SK-MEL-5 (cell line): Measurements from ENCODE around the gene ZNF385D. TPM values are rescaled to one million over a fixed set of nuclear protein-coding genes. Genes with fewer than 3 reads are reported as not detected.
"Not testable (repeated sequence)": the region's sequence is repeated elsewhere in the genome, so short reads cannot be mapped to it uniquely, and the experiment has no call there.

Experiments used
- DNase-seq: peaks from one replicate; pipeline ENCODE4 v3.0.0-alpha.2; 2016; ENCODE audit warnings: low read depth, low spot score
- in situ Hi-C: cut with HindIII; loops from 2 replicates; pipeline ENCODE4 v1.10.0; 2016; ENCODE audit warnings: low sequenced_read_pairs, high pct_unique_total_duplicates, low pct_unique_long_range_greater_than_20kb
- total RNA-seq: library from RNA; depleted of rRNA; stranded (reverse); fragments of >200 nt; shearing (Covaris generic); gene quantifications from 2 replicates; pipeline ENCODE4 v1.2.3, GENCODE V29; 2014

ZNF385D gene
- total RNA-seq, 1 experiment from 2014 or later, result not detected

DNA sequence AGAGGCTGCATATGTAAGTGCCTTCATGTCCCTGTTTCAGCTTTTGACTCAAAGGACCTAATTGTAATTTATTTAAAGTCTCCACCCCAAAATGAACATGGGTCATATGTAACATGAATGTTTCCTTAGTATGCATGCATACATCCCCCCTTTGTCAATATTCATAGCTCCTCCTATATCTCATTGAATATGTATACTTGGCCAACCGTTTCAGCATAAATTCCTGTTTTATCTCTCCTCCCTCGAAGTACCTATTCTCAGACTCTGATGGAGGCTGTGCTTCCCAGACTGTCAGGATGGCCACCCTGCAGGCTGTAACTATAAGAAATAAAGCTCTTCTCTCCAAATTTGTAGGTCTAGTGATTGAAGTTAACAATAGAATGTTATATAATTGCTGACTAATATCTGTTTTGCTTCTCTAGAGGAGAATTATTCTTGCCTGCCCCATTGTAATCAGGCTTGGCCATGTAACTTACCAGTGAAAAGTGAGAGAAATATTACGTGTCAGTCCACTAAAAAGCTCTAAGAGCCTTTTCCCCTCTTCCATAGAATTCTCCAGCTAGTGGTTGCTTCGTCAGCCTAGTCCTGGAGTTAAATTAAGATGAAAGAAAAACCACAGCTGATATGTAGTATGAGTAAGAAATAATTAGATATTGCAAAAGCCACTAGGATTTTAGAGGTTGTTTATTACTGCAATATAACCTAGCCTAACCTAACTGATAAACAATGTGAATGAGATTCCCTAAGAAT is 245.1 kb downstream of the ZNF385D start:
- no peak for DNase-seq
- in situ Hi-C loops, result no loop called here

DNA sequence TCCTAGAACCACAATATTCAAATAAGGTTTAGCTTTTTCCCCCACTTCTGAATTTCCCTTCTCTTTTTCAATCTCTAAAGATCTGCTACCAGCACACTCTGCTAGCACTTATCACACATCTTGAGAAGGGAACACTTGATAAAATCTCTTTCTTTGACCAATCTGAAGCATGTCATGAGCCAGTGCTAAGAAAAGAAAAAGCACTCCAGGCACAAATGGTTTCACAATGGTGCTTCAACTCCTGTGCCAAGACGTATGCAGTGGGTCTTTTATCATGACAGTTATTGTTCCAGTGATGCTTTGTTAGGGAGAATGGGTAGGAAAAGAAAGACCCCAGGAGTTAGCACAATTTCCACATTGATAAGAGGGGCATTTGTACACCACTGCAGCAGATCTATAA is 248.4 kb downstream of the ZNF385D start:
- DNase-seq, result no peak
- in situ Hi-C loops, result no loop called here

- in situ Hi-C loops, result no loop called here
- no peak for DNase-seq
Observed at GRCh38 chr3:21500834-21501233, 250.2 kb downstream of the ZNF385D start.

GRCh38 chr3:21490671-21491070 is 260.3 kb downstream of the ZNF385D start:
- DNase-seq, in situ Hi-C loops: not testable (repeated sequence)

DNA sequence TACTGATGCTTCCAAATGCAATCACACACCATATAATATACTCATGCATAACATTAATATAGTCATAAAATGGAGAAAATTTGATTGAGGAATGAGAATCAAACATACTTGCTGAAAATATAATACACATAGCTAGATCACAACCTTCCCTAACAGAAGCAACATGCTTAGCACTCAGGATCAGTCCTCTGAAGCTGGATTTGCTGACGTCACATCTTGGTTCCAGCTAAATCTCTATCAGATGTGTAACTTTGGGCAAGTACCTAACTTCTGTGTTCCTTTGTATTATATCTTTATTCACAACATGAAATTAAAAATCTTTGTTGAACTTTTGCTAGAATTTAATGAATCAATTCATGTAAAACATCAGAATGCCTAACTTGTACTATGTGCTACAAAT is 263.5 kb downstream of the ZNF385D start:
- DNase-seq, result no peak
- in situ Hi-C loops, result no loop called here

DNA sequence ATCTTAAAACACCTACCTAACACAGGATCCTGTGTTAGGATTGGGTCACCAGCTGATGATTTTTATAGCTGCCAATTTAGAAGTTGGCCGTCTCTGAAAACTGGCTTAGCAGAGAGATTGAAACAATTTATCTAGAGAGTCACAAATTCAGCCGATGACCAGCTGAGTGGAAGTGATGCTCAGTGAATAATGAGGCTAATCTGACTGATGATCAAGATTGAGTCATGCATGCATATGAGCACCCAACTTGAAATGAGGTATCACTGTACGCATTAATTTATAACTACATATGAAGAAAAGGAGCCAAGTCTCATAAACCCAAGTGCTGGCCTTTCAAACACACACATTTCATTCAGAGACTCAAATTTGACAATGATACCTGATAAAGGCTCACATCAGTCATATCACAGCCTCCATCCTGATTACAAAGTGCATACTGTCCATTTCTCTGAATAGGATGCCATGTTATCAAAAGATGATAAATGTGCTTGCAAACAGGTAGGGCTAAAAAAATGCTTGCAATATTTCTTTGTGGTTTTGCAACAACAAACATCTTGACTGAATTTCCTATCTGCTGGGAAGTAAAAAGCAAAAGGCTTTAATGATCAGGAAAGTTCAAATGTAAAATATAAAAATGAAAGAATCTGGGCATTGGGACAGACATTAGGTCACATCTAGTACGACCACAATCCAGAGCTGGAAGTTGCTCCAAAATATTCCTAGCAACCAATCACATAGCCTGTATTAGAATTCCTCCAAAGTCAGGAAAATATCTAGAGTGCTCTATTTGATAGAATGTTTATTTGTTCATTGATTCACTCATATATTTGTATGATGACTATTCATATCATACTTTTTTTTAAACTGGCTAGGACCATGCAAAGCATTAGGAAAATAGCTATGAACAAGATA is 264.7 kb downstream of the ZNF385D start:
- DNase-seq, result not testable (repeated sequence)

DNA sequence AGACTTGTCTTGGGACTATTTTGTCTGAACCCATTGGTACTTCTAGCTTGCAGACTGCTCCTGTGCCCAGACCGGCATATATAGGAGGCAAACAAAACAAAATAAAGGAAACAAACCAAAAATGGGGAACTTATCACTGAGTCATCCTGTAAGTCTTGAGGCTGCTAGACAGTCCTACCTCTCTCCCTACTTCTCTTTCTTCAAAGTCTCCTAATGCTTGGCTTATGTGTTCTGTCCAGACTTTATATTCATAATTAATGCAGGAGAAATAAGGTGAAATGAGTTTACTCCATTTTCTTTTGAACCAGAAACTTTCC is 266.2 kb downstream of the ZNF385D start:
- in situ Hi-C loops, result no loop called here
- no peak for DNase-seq

More for the DNA sequence above, 264.7 kb downstream of the ZNF385D start:
- in situ Hi-C loops, result not testable (repeated sequence)

DNA sequence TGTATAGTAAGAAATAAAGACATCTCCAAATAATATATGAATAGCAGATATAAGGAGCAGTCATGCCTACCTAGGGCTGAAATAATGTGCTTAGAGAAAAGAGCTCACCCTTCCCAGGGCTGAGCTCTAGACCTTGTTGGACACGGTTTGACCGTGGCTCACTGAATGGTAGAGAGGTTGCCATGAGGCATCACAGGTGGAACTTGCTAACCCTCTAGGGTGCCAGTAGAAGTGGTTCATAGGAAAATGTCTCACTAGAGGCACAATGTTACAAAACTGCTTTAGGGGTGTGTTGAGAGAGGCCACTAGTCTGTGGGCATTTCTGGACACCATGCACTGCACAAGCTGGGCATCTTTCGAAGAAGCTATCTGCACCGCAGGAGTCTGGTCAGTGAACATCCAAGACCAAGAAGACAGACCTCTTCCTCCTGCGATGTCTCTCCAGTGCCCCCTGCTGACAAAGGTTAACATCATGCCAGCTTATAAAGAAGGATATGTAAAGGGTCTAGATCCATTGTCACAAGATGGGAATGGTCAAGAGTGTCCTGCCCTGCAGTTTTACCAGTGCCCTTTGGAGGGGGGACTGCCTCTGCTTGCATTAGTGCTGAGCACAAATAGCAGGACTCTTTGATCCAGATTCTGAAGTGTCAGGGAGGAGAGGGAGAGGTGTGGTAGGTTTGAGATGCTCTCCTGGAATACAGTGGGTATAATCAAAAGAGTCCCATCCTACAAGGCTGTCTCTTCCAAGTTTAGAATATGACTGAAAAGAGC is 266.8 kb downstream of the ZNF385D start:
- in situ Hi-C loops, result no loop called here
- peak; percentile 85 for DNase-seq

GRCh38 chr3:21481991-21482390 is 269.0 kb downstream of the ZNF385D start:
- no peak for DNase-seq
- in situ Hi-C loops, result no loop called here

DNA sequence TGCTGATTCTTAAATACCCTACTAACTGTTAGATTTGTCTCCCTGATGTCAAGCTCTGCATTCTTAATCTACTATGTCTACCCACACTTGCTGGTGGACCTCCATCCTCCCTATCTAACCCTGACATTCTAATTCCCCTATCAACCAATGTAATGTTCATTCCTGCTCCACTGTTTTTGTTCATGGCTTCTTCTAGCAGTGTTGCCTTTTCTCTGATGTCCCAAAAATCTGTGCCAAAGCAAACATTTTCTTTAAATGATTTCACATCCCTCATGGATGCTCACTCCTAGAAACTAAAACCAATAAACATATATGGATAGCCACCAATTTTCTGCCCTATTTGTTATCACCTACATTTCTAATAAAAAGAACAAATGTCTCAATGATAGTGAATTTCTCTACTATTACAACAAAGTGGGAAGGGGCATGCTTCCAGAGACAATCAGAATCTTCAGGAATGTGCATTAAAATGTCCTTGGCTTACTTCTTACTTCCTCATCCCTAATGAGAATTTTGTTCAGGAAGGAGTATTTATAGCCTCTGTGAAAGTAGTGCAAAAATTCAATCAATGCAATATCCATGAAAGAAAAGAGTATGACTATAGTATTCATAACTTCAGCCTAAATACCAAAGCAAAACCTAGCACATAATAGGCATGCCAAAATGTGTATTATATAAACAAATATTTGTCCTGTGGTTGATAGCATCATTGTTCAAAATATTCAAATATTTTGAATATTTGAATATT is 273.3 kb downstream of the ZNF385D start:
- no peak for DNase-seq
- in situ Hi-C loops, result no loop called here

DNA sequence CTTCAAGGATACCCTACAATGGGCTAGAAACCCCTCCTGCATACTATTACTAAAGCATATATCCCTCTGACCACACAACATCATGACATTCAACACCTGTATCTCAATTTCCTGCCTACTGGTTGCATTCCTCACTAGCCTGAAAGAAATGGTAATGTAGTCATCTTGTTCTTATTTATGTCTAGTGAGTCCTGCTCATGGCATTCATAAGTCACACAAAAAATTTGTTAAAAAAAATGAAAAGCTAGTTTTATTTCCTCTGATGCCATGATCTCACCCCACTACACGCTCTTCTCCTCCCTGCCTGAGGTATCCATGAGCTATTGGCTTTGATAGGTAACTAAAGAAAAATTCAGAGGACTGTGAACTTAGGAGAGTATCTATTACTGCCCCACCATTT is 284.5 kb downstream of the ZNF385D start:
- DNase-seq, result no peak
- in situ Hi-C loops, result no loop called here

DNA sequence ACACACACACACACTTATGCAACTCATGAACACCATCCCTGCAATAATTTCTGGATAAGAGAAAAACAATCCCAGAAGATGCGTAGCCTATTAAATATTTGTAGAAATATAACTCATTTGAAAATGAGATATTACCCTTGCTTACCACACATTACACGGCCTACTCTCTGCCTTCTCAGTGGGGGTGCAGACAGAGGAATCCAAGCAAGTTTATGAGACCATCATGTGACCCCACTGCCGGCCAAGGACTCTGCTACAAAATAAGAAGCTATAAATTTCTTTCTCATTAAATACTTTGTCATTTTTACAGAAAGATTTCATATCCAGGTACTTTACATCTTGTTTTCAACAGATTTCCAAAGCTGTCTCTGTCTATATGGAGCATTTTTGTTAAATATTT is 286.3 kb downstream of the ZNF385D start:
- in situ Hi-C loops, result no loop called here
- DNase-seq, result no peak

DNA sequence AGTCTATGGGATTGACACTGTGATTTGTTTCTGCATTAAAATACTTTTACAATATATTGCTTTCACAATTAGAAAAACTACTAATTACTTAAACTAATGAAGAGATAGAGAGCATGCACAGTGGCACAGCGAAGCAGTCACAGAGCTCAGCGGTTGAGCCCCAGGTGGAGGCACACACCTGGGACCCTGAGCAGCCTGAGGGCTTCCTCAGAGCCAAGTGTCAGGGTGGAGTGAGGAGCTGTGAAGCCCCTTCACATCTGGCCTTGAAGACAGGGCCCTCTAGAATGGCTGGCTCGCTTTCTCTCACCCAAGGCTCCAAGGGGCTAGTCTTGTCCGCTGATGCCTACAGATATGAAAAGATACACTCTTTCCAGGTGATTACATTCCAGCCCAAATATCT is 287.7 kb downstream of the ZNF385D start:
- DNase-seq, result no peak
- in situ Hi-C loops, result no loop called here

- in situ Hi-C loops, result no loop called here
Observed at GRCh38 chr3:21462141-21462540, 288.9 kb downstream of the ZNF385D start.

GRCh38 chr3:21457084-21457483 is 293.9 kb downstream of the ZNF385D start:
- no peak for DNase-seq
- in situ Hi-C loops, result no loop called here

More at GRCh38 chr3:21462141-21462540, 288.9 kb downstream of the ZNF385D start:
- no peak for DNase-seq

- in situ Hi-C loops, result no loop called here
- DNase-seq, result no peak
Observed at GRCh38 chr3:21449738-21450137, 301.3 kb downstream of the ZNF385D start.

DNA sequence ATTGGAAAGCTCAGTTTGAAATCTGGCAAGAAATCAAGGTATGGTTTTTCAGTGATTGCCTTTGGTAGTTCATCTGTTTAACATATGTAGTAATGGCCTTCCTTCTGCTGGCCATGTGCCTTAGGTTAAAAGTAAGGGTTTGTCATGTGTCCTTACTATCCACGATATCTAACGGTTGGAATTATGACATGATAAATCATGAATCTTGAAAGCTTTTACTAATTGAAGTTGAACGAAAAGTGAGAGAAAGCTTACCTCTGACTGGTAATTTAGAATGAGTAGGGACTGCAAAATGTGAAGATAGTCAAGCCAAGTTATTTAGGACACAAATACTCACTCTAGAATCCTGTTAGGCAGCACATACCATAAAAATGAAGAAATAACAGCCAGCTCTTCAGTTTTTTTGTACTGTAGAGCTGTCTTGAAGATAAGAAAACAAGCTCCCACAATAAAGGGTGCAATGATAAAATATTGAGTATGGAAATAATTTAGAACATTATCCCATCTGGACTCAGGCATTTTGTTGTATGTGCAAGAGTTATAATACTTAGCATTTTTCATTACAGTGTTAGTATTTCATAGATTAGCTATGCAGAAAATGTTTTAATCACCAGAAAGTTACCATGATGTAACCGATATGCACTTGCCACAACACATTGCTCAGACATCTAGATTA is 303.4 kb downstream of the ZNF385D start:
- in situ Hi-C loops, result no loop called here
- DNase-seq, result no peak
